Testis (tissue), 3 donors: ENCODE data around the gene ITPRID1. TPM values are rescaled to one million over a fixed set of nuclear protein-coding genes. Genes with fewer than 3 reads are reported as not detected.

Experiments used
- DNase-seq: peaks from one replicate; pipeline ENCODE4 v3.0.0-alpha.2; 2019
- H3K27ac ChIP-seq, 2 donors: fragments of 200-600 bp; sonication (generic); one replicate each; pipeline ENCODE4 v1.5.1; 2019
- H3K27me3 ChIP-seq: fragments of 200-600 bp; sonication (generic); one replicate; pipeline ENCODE4 v1.5.1; 2019
- H3K36me3 ChIP-seq: fragments of 200-600 bp; sonication (generic); one replicate; pipeline ENCODE4 v1.5.1; 2017; ENCODE audit warnings: low read depth; ENCODE audit errors: missing control alignments
- H3K4me1 ChIP-seq: fragments of 200-600 bp; sonication (generic); one replicate; pipeline ENCODE4 v1.5.1; 2019
- H3K4me3 ChIP-seq, 2 donors: fragments of 200-600 bp; sonication (generic); one replicate each; pipeline ENCODE4 v1.5.1; 2017 to 2019
- H3K9me3 ChIP-seq: fragments of 200-600 bp; sonication (generic); one replicate; pipeline ENCODE4 v1.5.1; 2017
- CTCF ChIP-seq, 3 experiments: fragments of 450-650 bp in 2 of 3; fragments of 200-600 bp in 1 of 3; sonication (generic) in 1 of 3; IDR thresholded peaks; one replicate each; pipeline ENCODE4 v1.5.1; 2016 to 2019; ENCODE audit warnings: antibody characterized with exemption in 3 of 3, mild to moderate bottlenecking in 2 of 3, moderate library complexity in 1 of 3
- POLR2A ChIP-seq: fragments of 450-650 bp; IDR thresholded peaks from one replicate; pipeline ENCODE4 v1.6.1; 2017; ENCODE audit warnings: antibody characterized with exemption, mild to moderate bottlenecking, moderate library complexity
- WGBS, 2 donors: methylation state at CpG; one replicate each; pipeline ENCODE4 v1.1.5; 2018; 5-methylcytosine and 5-hydroxymethylcytosine counted together
- intact Hi-C: fragments of 100-400 bp; cut with DNase I; formaldehyde crosslinking; loops from one replicate; pipeline ENCODE4 v1.15.1; 2023; ENCODE audit warnings: low total_unique reads
- polyA plus RNA-seq: library from polyadenylated mRNA; stranded (reverse); fragments of 350-450 nt; fragmentation: Illumina TruSeq; extraction: RNeasy Lipid Tissue Mini Kit (QIAGEN cat#74804); gene quantifications from one replicate; pipeline ENCODE4 v1.2.3, GENCODE V29; 2014; ENCODE audit warnings: low read depth, low replicate concordance; ENCODE audit not compliant: insufficient read depth
- total RNA-seq, 2 donors: library from RNA; depleted of rRNA; stranded (reverse); fragments of >200 nt; gene quantifications; one replicate each; pipeline ENCODE4 v1.2.3, GENCODE V29; 2016

ITPRID1 gene
- total and polyA plus RNA-seq, 3 donors from 2014 or later: 1.6 to 2.3 (median 2.1) TPM

GRCh38 chr7:31648880-31649279, 135.0 kb downstream of the ITPRID1 start:
- 88 to 91% methylated on average over 4 of the region's 4 CpGs for WGBS, 2 donors
- no peak for DNase-seq
- H3K4me1 ChIP-seq: no peaks in the 10 kb centered on the region
- H3K36me3 ChIP-seq: no peaks in the 10 kb centered on the region
- intact Hi-C loops: no loop called here
- no peak overlapping the region for H3K4me3 ChIP-seq
- no peaks in the 10 kb centered on the region for H3K27me3 ChIP-seq
- TF ChIP-seq POLR2A (no peak), CTCF (IDR thresholded peaks at IDR 0.05) (no peak)
- no peak overlapping the region for H3K27ac ChIP-seq
- H3K9me3 ChIP-seq: no peaks in the 10 kb centered on the region

GRCh38 chr7:31651234-31652062, 137.6 kb downstream of the ITPRID1 start:
- H3K36me3 ChIP-seq: no peaks in the 10 kb centered on the region
- no peaks in the 10 kb centered on the region for H3K27me3 ChIP-seq
- H3K4me1 ChIP-seq: no peaks in the 10 kb centered on the region
- no peak overlapping the region for H3K4me3 ChIP-seq
- H3K27ac ChIP-seq: no peak overlapping the region
- H3K9me3 ChIP-seq: no peaks in the 10 kb centered on the region
- DNase-seq: no peak
- TF ChIP-seq POLR2A (no peak), CTCF (IDR thresholded peaks at IDR 0.05) (no peak)
- WGBS, 2 donors: 57 to 73% methylated on average over 7 of the region's 7 CpGs
- intact Hi-C loops: no loop called here

GRCh38 chr7:31652063-31652326, 138.1 kb downstream of the ITPRID1 start:
- H3K27me3 ChIP-seq: no peaks in the 10 kb centered on the region
- H3K4me1 ChIP-seq: no peaks in the 10 kb centered on the region
- intact Hi-C loops: no loop called here
- no peak for DNase-seq
- TF ChIP-seq CTCF (IDR thresholded peaks at IDR 0.05): no peak
- TF ChIP-seq POLR2A: no peak
- no peaks in the 10 kb centered on the region for H3K9me3 ChIP-seq
- H3K27ac ChIP-seq: no peak overlapping the region
- H3K36me3 ChIP-seq: no peaks in the 10 kb centered on the region
- no peak overlapping the region for H3K4me3 ChIP-seq

- no peak for TF ChIP-seq POLR2A
- TF ChIP-seq CTCF (IDR thresholded peaks at IDR 0.05): peak in 1 of 3 experiments; percentile 1
- Histone ChIP-seq H3K4me1 (no peaks in the 10 kb centered on the region), H3K4me3 (no peak overlapping the region), H3K27me3 (no peaks in the 10 kb centered on the region), H3K36me3 (no peaks in the 10 kb centered on the region), H3K27ac (no peak overlapping the region), H3K9me3 (no peaks in the 10 kb centered on the region)
- intact Hi-C loops: no loop called here
- 67 to 74% methylated on average over 5 of the region's 5 CpGs for WGBS, 2 donors
- DNase-seq: no peak
Measured at GRCh38 chr7:31663072-31663471, 149.2 kb downstream of the ITPRID1 start.

GRCh38 chr7:31664890-31665289, 151.0 kb downstream of the ITPRID1 start:
- DNase-seq: no peak
- Histone ChIP-seq H3K4me1 (no peaks in the 10 kb centered on the region), H3K36me3 (no peaks in the 10 kb centered on the region), H3K27me3 (no peaks in the 10 kb centered on the region), H3K9me3 (no peaks in the 10 kb centered on the region), H3K27ac (no peak overlapping the region), H3K4me3 (no peak overlapping the region)
- intact Hi-C loops: no loop called here
- no peak for TF ChIP-seq CTCF (IDR thresholded peaks at IDR 0.05)
- no peak for TF ChIP-seq POLR2A
